ENCODE data around the gene LHPP. TPM values are rescaled to one million over a fixed set of nuclear protein-coding genes. Genes with fewer than 3 reads are reported as not detected.

LHPP gene
- total RNA-seq, 2 experiments from 2014 or later: 15.3 to 19.6 TPM

DNA sequence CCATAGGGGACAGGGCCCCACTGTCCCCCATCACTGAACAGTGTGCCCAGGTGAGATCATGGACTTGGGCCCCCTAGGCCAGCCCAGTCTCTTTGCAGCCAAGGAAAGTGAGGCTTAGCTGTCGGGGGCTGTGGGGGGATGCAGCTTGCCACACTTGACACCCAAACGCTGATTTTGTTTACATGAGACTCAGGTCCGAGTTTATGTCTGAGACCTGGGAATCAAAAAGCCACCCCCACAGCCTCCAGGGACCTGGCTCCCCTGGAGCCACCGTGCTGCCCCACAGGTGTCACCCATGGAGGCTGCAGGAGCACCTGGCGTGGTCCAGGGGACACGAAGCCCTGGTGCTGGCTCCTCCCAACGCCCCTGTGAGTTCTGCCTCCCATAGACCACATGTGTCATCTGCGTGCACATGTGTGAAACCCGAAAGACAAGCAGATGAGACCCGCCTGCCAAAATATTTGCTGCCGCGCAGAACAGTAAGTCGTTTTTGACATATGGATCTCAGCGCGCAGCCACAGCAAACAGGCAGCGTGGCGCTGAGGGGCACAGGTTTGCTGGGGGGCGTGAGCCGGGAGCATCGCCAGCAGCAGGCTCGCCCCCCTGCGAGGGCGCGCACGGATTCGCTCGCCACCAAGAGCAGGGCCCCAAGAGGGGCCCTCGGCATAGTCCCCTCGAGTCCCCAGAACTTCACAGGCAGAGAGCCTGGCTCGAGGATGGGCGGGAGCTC is 112.3 kb downstream of the LHPP start:
- H3K27ac ChIP-seq (ENCODE audit: low read depth in 1 of 2, low read length in 2 of 2): no peak overlapping the region
- ChIA-PET POLR2A (no interaction called here), CTCF (no interaction called here)
- intact Hi-C loops (cut with DNase I, micrococcal nuclease): no loop called here
- TF ChIP-seq, protein P1, sequence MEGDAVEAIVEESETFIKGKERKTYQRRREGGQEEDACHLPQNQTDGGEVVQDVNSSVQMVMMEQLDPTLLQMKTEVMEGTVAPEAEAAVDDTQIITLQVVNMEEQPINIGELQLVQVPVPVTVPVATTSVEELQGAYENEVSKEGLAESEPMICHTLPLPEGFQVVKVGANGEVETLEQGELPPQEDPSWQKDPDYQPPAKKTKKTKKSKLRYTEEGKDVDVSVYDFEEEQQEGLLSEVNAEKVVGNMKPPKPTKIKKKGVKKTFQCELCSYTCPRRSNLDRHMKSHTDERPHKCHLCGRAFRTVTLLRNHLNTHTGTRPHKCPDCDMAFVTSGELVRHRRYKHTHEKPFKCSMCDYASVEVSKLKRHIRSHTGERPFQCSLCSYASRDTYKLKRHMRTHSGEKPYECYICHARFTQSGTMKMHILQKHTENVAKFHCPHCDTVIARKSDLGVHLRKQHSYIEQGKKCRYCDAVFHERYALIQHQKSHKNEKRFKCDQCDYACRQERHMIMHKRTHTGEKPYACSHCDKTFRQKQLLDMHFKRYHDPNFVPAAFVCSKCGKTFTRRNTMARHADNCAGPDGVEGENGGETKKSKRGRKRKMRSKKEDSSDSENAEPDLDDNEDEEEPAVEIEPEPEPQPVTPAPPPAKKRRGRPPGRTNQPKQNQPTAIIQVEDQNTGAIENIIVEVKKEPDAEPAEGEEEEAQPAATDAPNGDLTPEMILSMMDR (IDR thresholded peaks at IDR 0.05): no peak
- ATAC-seq (ENCODE audit: poor library complexity) (no peak), DNase-seq (no peak)
- H3K4me3 ChIP-seq (ENCODE audit: low read length): no peak overlapping the region
- no peak overlapping the region for H3K27ac Mint-ChIP-seq
- H3K4me3 Mint-ChIP-seq: no peak overlapping the region
- no peaks in the 10 kb centered on the region for H3K4me1 Mint-ChIP-seq (ENCODE audit: low read depth)
- no peaks in the 10 kb centered on the region for H3K27me3 ChIP-seq (ENCODE audit: control insufficient read depth in 1 of 2, insufficient read depth in 2 of 2, low read length in 2 of 2)
- H3K36me3 ChIP-seq (ENCODE audit: insufficient read depth, low read length): no peaks in the 10 kb centered on the region
- no peaks in the 10 kb centered on the region for H3K27me3 Mint-ChIP-seq
- no peaks in the 10 kb centered on the region for H3K4me1 ChIP-seq (ENCODE audit: insufficient read depth, low read length)
- no peaks in the 10 kb centered on the region for H3K9me3 Mint-ChIP-seq
- peaks cover 0 to 4% of the 10 kb centered on the region in 2 experiments for H3K9me3 ChIP-seq (ENCODE audit: control insufficient read depth in 1 of 2, insufficient read depth in 1 of 2, low read length in 2 of 2)
- no peaks in the 10 kb centered on the region for H3K36me3 Mint-ChIP-seq (ENCODE audit: low read depth)

DNA sequence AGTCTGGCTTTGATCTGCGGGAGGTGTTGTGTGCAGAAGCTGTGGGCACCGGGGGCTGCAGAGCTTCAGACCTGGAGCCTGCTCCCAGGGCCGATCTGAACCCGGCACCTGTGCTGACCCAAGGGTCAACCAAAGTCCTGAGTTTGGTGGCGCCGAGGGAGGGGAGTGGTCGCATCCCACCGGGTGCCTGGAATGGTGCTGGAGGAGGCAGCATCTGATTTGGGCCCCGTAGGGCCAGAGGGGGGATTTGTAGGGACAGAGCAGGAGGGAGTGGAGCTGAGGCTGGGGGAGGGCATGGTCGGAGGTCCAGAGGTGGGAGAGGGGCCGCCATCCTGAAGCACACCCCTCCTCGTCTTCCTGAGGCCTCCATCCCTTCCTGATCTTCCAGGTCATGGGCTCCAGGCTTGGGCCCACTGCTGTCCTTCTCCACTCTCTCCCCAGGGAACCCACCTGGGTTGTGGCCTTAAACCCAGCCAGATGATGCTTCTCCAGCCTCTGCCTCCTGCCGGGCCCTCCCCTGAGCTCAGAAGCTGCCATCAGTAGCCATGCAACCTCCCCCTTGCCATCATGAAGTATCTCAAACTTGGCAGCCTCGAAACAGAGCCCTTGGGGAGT is 112.9 kb downstream of the LHPP start:
- Histone ChIP-seq H3K27ac (ENCODE audit: low read depth in 1 of 2, low read length in 2 of 2) (no peak overlapping the region), H3K4me1 (ENCODE audit: insufficient read depth, low read length) (no peaks in the 10 kb centered on the region), H3K9me3 (ENCODE audit: control insufficient read depth in 1 of 2, insufficient read depth in 1 of 2, low read length in 2 of 2) (peaks cover 0 to 8% of the 10 kb centered on the region in 2 experiments), H3K27me3 (ENCODE audit: control insufficient read depth in 1 of 2, insufficient read depth in 2 of 2, low read length in 2 of 2) (no peaks in the 10 kb centered on the region), H3K36me3 (ENCODE audit: insufficient read depth, low read length) (no peaks in the 10 kb centered on the region), H3K4me3 (ENCODE audit: low read length) (no peak overlapping the region)
- intact Hi-C loops (cut with DNase I, micrococcal nuclease): no loop called here
- ATAC-seq (ENCODE audit: poor library complexity): no peak
- ChIA-PET POLR2A (no interaction called here), CTCF (no interaction called here)
- Mint-ChIP-seq H3K4me1 (ENCODE audit: low read depth) (no peaks in the 10 kb centered on the region), H3K36me3 (ENCODE audit: low read depth) (peaks cover 4% of the 10 kb centered on the region), H3K27me3 (no peaks in the 10 kb centered on the region), H3K9me3 (no peaks in the 10 kb centered on the region), H3K27ac (no peak overlapping the region), H3K4me3 (no peak overlapping the region)
- TF ChIP-seq, protein P1 (IDR thresholded peaks at IDR 0.05): no peak
- DNase-seq: no peak

DNA sequence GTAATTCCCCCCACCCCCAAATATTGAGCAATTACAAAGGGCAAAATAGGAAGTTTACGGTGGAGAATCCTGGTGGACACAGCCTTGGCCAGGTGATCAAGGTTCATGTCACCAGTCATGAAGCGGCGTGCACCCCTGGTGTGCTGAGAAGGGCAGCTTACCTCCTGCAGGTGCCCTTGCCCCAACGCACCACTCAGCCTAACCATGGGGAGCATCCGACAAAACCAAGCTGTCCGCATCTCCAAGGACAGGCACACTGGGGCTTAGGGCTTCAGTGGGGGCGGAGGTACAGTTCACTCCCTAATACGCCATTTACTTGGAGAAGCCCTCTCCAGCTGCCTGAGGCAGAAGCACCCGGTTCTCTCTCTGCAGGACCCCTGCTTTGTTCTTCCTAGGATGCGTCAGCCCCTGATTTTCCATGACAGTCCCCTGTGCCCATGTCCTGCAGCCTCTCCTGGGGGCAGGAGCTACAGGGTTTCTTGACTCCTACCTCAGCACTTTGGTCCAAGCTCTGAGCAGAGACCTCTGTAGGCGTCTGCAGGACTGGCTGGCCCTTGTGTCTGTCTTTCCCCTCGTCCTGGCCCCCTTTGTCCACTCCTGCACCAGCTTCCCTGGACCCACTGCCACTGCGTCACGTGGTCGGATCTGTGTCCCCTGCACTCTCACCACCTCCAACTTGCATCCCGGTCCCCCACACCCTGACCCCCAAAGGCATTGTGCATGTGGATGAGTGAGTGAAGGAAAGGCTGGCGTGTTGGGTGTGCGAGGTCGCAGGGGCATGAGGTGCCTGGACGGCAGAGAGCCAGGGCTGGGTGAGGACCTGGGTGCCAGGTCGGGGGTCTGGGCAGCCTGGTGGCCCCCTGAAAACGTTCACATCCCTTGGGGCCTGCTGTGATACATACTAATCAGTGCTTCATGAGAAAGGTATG is 113.7 kb downstream of the LHPP start:
- POLR2A ChIA-PET: no interaction called here
- TF ChIP-seq, protein P1 (IDR thresholded peaks at IDR 0.05): no peak
- Mint-ChIP-seq H3K36me3 (ENCODE audit: low read depth) (peaks cover 7% of the 10 kb centered on the region), H3K4me1 (ENCODE audit: low read depth) (no peaks in the 10 kb centered on the region), H3K27me3 (no peaks in the 10 kb centered on the region), H3K9me3 (no peaks in the 10 kb centered on the region), H3K27ac (no peak overlapping the region), H3K4me3 (no peak overlapping the region)
- Histone ChIP-seq H3K9me3 (ENCODE audit: control insufficient read depth in 1 of 2, insufficient read depth in 1 of 2, low read length in 2 of 2) (peaks cover 2 to 8% of the 10 kb centered on the region in 2 experiments), H3K4me3 (ENCODE audit: low read length) (no peak overlapping the region), H3K27me3 (ENCODE audit: control insufficient read depth in 1 of 2, insufficient read depth in 2 of 2, low read length in 2 of 2) (no peaks in the 10 kb centered on the region), H3K27ac (ENCODE audit: low read depth in 1 of 2, low read length in 2 of 2) (no peak overlapping the region), H3K36me3 (ENCODE audit: insufficient read depth, low read length) (no peaks in the 10 kb centered on the region), H3K4me1 (ENCODE audit: insufficient read depth, low read length) (no peaks in the 10 kb centered on the region)
- intact Hi-C loops (cut with DNase I, micrococcal nuclease): no loop called here
- ATAC-seq (ENCODE audit: poor library complexity): no peak
- no peak for DNase-seq
- CTCF ChIA-PET: no interaction called here

Measured in CD4-positive, alpha-beta T cell (primary cell).